A549 (cell line): ENCODE data around the gene PEDS1. TPM values are rescaled to one million over a fixed set of nuclear protein-coding genes. Genes with fewer than 3 reads are reported as not detected.

Experiments
- BCL3 ChIP-seq: fragments of >200 bp; sonication (Bioruptor Twin); formaldehyde crosslinking; IDR thresholded peaks from 3 replicates; pipeline ENCODE4 v1.6.1; 2016
- BHLHE40 ChIP-seq: IDR thresholded peaks from 2 replicates; pipeline ENCODE4 v1.6.1; 2012; ENCODE audit warnings: low read depth, low read length, inconsistent platforms
- CBX8 ChIP-seq: fragments of 200-600 bp; sonication (generic); IDR thresholded peaks from 2 replicates; pipeline ENCODE4 v1.6.1; 2016
- CEBPB ChIP-seq, 2 experiments: fragments of >200 bp in 1 of 2; sonication (Bioruptor Twin) in 1 of 2; formaldehyde crosslinking in 1 of 2; IDR thresholded peaks; 2 replicates each; pipeline ENCODE4 v1.6.1; 2012 to 2016
- CHD2 ChIP-seq: fragments of 150-350 bp; IDR thresholded peaks from 2 replicates; pipeline ENCODE4 v1.6.1; 2014; ENCODE audit warnings: low read length; ENCODE audit not compliant: partially characterized antibody
- CTCF ChIP-seq: fragments of >200 bp; sonication (Bioruptor Twin); formaldehyde crosslinking; IDR thresholded peaks from 3 replicates; pipeline ENCODE4 v1.5.1; 2016
- EHF ChIP-seq: fragments of 250-450 bp; sonication (Bioruptor Pico); IDR thresholded peaks from 2 replicates; pipeline ENCODE4 v1.5.0; 2020; ENCODE audit warnings: mild to moderate bottlenecking
- ELK1 ChIP-seq: fragments of 150-350 bp; IDR thresholded peaks from 2 replicates; pipeline ENCODE4 v1.6.1; 2014; ENCODE audit warnings: low read depth, mild to moderate bottlenecking, low read length
- EP300 ChIP-seq, 2 experiments: fragments of >200 bp; sonication (Bioruptor Twin); formaldehyde crosslinking; IDR thresholded peaks; 2 replicates in 1 of 2; 3 replicates in 1 of 2; pipeline ENCODE4 v1.6.1; 2016 to 2017
- FOSL2 ChIP-seq, 2 experiments: fragments of 450-650 bp in 1 of 2; fragments of >200 bp in 1 of 2; sonication (Bioruptor Twin) in 1 of 2; formaldehyde crosslinking; IDR thresholded peaks; 2 replicates each; pipeline versions ENCODE4 v1.5.0 to v1.6.1; 2016 to 2020; ENCODE audit warnings: mild to moderate bottlenecking in 1 of 2, moderate library complexity in 1 of 2
- FOXS1 ChIP-seq: fragments of 250-450 bp; sonication (Bioruptor Pico); IDR thresholded peaks from 2 replicates; pipeline ENCODE4 v1.5.0; 2020; ENCODE audit warnings: mild to moderate bottlenecking, moderate library complexity
- GATA3 ChIP-seq: IDR thresholded peaks from 2 replicates; pipeline ENCODE4 v1.6.1; 2012; ENCODE audit warnings: borderline replicate concordance
- HES2 ChIP-seq: fragments of >200 bp; sonication (Bioruptor Twin); formaldehyde crosslinking; IDR thresholded peaks from 2 replicates; pipeline ENCODE4 v1.6.1; 2016
- HEYL ChIP-seq: fragments of 250-450 bp; sonication (Bioruptor Pico); IDR thresholded peaks from 2 replicates; pipeline ENCODE4 v1.8.0; 2021; ENCODE audit warnings: mild to moderate bottlenecking, moderate library complexity
- HMGXB4 ChIP-seq: fragments of 250-450 bp; sonication (Bioruptor Pico); IDR thresholded peaks from 2 replicates; pipeline ENCODE4 v1.5.0; 2021; ENCODE audit warnings: mild to moderate bottlenecking, moderate library complexity, borderline replicate concordance
- HOXA7 ChIP-seq: fragments of 250-450 bp; sonication (Bioruptor Pico); IDR thresholded peaks from 2 replicates; pipeline ENCODE4 v1.5.0; 2020; ENCODE audit warnings: mild to moderate bottlenecking, moderate library complexity
- HOXB5 ChIP-seq: fragments of 250-450 bp; sonication (Bioruptor Pico); IDR thresholded peaks from 2 replicates; pipeline ENCODE4 v1.5.0; 2020; ENCODE audit warnings: mild to moderate bottlenecking, moderate library complexity
- JUN ChIP-seq, 2 experiments: fragments of >200 bp; sonication (Bioruptor Twin); formaldehyde crosslinking; IDR thresholded peaks; 2 replicates in 1 of 2; 3 replicates in 1 of 2; pipeline ENCODE4 v1.6.1; 2016 to 2017
- KDM5A ChIP-seq: fragments of 200-600 bp; sonication (generic); IDR thresholded peaks from 2 replicates; pipeline ENCODE4 v1.6.1; 2016; ENCODE audit warnings: antibody characterized with exemption, mild to moderate bottlenecking
- MAFK ChIP-seq: fragments of 450-650 bp; IDR thresholded peaks from 2 replicates; pipeline ENCODE4 v1.6.1; 2014; ENCODE audit not compliant: partially characterized antibody
- MAX ChIP-seq: IDR thresholded peaks from 2 replicates; pipeline ENCODE4 v1.6.1; 2012
- MAZ ChIP-seq: fragments of 150-350 bp; IDR thresholded peaks from 2 replicates; pipeline ENCODE4 v1.6.1; 2014; ENCODE audit warnings: antibody characterized with exemption, low read depth, low read length, borderline replicate concordance
- MYC ChIP-seq: IDR thresholded peaks from 2 replicates; pipeline ENCODE4 v1.6.1; 2012; ENCODE audit warnings: mild to moderate bottlenecking, inconsistent platforms, low read length, improper control_type of control experiment, borderline replicate concordance
- NFE2L2 ChIP-seq: fragments of 150-350 bp; conservative IDR thresholded peaks from 2 replicates; pipeline ENCODE4 v1.6.1; 2014; ENCODE audit warnings: low read length
- NR3C1 ChIP-seq: fragments of >200 bp; sonication (Bioruptor Twin); formaldehyde crosslinking; IDR thresholded peaks from 3 replicates; pipeline ENCODE4 v1.6.1; 2017
- PHF8 ChIP-seq: fragments of 200-600 bp; sonication (generic); IDR thresholded peaks from 2 replicates; pipeline ENCODE4 v1.6.1; 2016; ENCODE audit warnings: low read depth, mild to moderate bottlenecking, antibody characterized with exemption, moderate library complexity, borderline replicate concordance
- POLR2AphosphoS2 ChIP-seq: conservative IDR thresholded peaks from 2 replicates; pipeline ENCODE4 v1.6.1; 2012; ENCODE audit warnings: low read length, improper control_type of control experiment, inconsistent platforms
- RAD21 ChIP-seq, 2 experiments: fragments of >200 bp in 1 of 2; sonication (Bioruptor Twin) in 1 of 2; formaldehyde crosslinking in 1 of 2; IDR thresholded peaks in 1 of 2; conservative IDR thresholded peaks in 1 of 2; 2 replicates in 1 of 2; 3 replicates in 1 of 2; pipeline ENCODE4 v1.6.1; 2012 to 2018; ENCODE audit warnings: inconsistent platforms in 1 of 2
- RARB ChIP-seq: fragments of 250-450 bp; sonication (Bioruptor Pico); IDR thresholded peaks from 2 replicates; pipeline ENCODE4 v1.8.0; 2021; ENCODE audit warnings: mild to moderate bottlenecking, moderate library complexity
- RFX5 ChIP-seq: fragments of 450-650 bp; IDR thresholded peaks from 2 replicates; pipeline ENCODE4 v1.7.1; 2014; ENCODE audit warnings: antibody characterized with exemption, mild to moderate bottlenecking, moderate library complexity
- SMC3 ChIP-seq: fragments of >200 bp; sonication (Bioruptor Twin); formaldehyde crosslinking; IDR thresholded peaks from 3 replicates; pipeline ENCODE4 v1.6.1; 2018; ENCODE audit warnings: inconsistent platforms
- TFCP2L1 ChIP-seq: fragments of 250-450 bp; sonication (Bioruptor Pico); IDR thresholded peaks from 2 replicates; pipeline ENCODE4 v1.5.0; 2021; ENCODE audit warnings: mild to moderate bottlenecking
- TP53 ChIP-seq: fragments of 250-450 bp; sonication (Bioruptor Pico); IDR thresholded peaks from 2 replicates; pipeline ENCODE4 v1.5.0; 2021; ENCODE audit warnings: mild to moderate bottlenecking, moderate library complexity
- ZC3H11A ChIP-seq: fragments of 450-650 bp; IDR thresholded peaks from 2 replicates; pipeline ENCODE4 v1.6.1; 2014; ENCODE audit warnings: antibody characterized with exemption, mild to moderate bottlenecking
- polyA plus RNA-seq, 4 experiments: library from polyadenylated mRNA; depleted of rRNA in 3 of 4; stranded (reverse); fragments of >200 nt; fragmentation: RNase III in 1 of 4; extraction: RNeasy Plus Mini Kit Qiagen cat#74134 plus additional on column Dnase treatment in 1 of 4; gene quantifications; 2 replicates in 3 of 4; 3 replicates in 1 of 4; pipeline ENCODE4 v1.2.3, GENCODE V29; 2011 to 2017

PEDS1 gene
- polyA plus RNA-seq, 2 of the 4 experiments (the other 2 are of a cell fraction), result 24.5 to 25.8 TPM

- TF ChIP-seq HMGXB4 (CRISPR knock-in tag) (no peak), RFX5 (no peak), FOSL2 (IDR thresholded peaks at IDR 0.05) (no peak), FOSL2 (CRISPR knock-in tag; IDR thresholded peaks at IDR 0.05) (no peak), BCL3 (no peak), CEBPB (IDR thresholded peaks at IDR 0.05) (no peak), MYC (no peak), MAZ (peak; percentile 53; the same call in 1 of the 2 replicates), HOXA7 (CRISPR knock-in tag) (no peak), HOXB5 (CRISPR knock-in tag) (no peak), PHF8 (no peak), EP300 (IDR thresholded peaks at IDR 0.05) (no peak), NR3C1 (no peak), BHLHE40 (no peak), HEYL (CRISPR knock-in tag) (no peak), TP53 (CRISPR knock-in tag) (no peak), NFE2L2 (no peak), RARB (CRISPR knock-in tag) (no peak), FOXS1 (CRISPR knock-in tag) (no peak), HES2 (no peak), KDM5A (no peak), JUN (IDR thresholded peaks at IDR 0.05) (peak in 1 of 2 experiments; percentile 28; a peak in 1 of 5 replicates), CTCF (peak; percentile 80), CHD2 (no peak), TFCP2L1 (CRISPR knock-in tag) (no peak), POLR2AphosphoS2 (no peak), ZC3H11A (no peak), EHF (no peak), CBX8 (no peak), MAX (0 out of 2 replicates have a peak, but pooled peaks have one; percentile 22), GATA3 (no peak), SMC3 (peak; percentile 98), MAFK (no peak), ELK1 (no peak), RAD21 (conservative IDR thresholded peaks at IDR 0.05 in 1 of 2, IDR thresholded peaks at IDR 0.05 in 1 of 2) (peak; percentile 96 to 99)
These were observed 32.4 kb downstream of the PEDS1 start (continued) for GRCh38 chr20:50120935-50121693.
